Activated T-cell treated with anti-CD3 and anti-CD28 coated beads, Interleukin-2, amount 50 U/mL, for 24 hours (primary cell): Measurements from ENCODE around the gene MEGF9.

ENCODE experiments used
- DNase-seq: peaks from one replicate; pipeline ENCODE4 v3.0.0-alpha.2; 2020
- H3K27ac Mint-ChIP-seq: 2 replicates; pipeline ENCODE4 v1.8.0; 2020; ENCODE audit warnings: mild to moderate bottlenecking, mixed read lengths
- H3K27me3 Mint-ChIP-seq: 2 replicates; pipeline ENCODE4 v1.8.0; 2020; ENCODE audit warnings: mixed read lengths
- H3K36me3 Mint-ChIP-seq: 2 replicates; pipeline ENCODE4 v1.8.0; 2020; ENCODE audit warnings: low read depth, mixed read lengths
- H3K4me1 Mint-ChIP-seq: 2 replicates; pipeline ENCODE4 v1.8.0; 2020; ENCODE audit warnings: low read depth, mixed read lengths
- H3K4me3 Mint-ChIP-seq: 2 replicates; pipeline ENCODE4 v1.8.0; 2020; ENCODE audit warnings: mild to moderate bottlenecking, moderate library complexity, mixed read lengths
- H3K9me3 Mint-ChIP-seq: 2 replicates; pipeline ENCODE4 v1.8.0; 2020; ENCODE audit warnings: mixed read lengths

Gene MEGF9

DNA sequence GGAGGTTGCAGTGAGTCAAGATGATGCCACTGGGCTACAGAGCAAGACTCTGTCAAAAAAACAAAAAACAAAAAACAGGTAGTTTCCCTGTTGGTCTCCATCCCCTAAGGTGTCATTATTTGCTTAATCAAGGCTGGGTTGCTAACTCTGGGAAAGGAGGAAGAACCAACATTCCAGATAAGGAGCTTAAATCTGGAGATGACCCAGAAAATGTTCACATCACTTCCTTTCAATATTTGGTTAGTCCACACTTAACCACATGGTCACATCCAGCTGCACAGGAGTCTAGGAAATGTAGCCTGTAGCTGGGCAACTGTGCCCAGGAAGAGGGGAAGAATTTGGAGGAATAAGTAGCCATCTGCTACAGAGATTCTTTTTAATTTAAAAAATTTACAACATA is 25.9 kb upstream of the MEGF9 start:
- H3K36me3 Mint-ChIP-seq = no peaks in the 10 kb centered on the region
- DNase-seq = no peak
- H3K9me3 Mint-ChIP-seq = no peaks in the 10 kb centered on the region
- H3K4me3 Mint-ChIP-seq = no peak overlapping the region
- H3K27ac Mint-ChIP-seq = no peak overlapping the region
- H3K27me3 Mint-ChIP-seq = no peaks in the 10 kb centered on the region
- no peaks in the 10 kb centered on the region for H3K4me1 Mint-ChIP-seq

DNA sequence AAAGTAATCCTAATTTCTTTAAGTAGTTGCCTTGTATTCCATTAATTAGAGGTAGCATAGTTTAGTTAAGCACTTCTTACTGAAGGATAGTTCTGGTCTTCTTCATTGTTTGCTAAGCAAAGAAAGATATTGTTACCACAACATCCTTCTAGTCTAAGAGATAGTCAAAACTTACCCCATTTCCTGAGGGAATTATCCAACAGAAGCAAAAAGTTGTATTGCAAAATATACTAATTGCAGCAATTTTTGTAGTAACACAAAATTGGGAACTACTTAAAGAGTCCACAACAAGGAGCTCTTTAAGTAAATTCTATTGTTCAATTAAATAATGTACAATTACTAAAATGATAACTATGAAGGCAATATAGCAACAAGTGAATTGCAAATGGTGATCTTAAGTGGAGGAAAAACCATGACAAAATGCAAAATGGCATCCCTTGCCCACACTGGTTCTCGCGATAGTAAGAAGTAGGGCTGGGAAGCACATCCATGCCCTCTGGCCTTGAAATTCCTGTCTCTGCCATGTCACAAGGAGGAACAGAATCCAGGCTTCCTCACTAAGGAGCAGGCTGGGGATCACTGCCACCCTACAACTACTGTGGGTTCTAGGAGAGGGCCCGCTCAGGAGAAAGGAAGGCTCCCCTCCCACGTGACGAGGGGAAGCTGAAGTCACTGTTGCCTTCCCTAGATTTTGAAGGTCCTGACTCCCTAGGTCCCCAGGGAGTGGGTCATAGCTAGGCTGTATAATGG is 23.3 kb upstream of the MEGF9 start:
- Mint-ChIP-seq H3K4me3 (no peak overlapping the region), H3K4me1 (peaks cover 2% of the 10 kb centered on the region), H3K27ac (no peak overlapping the region), H3K36me3 (no peaks in the 10 kb centered on the region), H3K9me3 (no peaks in the 10 kb centered on the region), H3K27me3 (no peaks in the 10 kb centered on the region)
- no peak for DNase-seq

DNA sequence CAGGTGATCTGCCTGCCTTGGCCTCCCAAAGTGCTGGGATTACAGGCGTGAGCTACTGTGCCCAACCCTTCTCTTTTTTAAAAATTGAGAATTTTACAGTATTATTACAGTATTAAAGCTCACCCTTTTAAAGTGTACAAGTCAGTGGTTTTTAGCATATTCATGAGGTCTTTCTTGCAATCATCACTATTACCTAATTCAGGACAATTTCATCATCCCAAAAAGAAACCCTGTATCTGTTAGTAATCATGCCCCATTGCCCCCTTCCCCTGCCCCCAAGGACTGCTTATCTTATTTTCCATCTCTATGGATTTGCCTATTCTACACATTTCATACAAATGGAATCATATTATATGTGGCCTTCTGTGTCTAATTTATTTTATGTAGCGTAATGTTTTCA is 22.6 kb upstream of the MEGF9 start:
- peaks cover 2% of the 10 kb centered on the region for H3K4me1 Mint-ChIP-seq
- H3K27me3 Mint-ChIP-seq = no peaks in the 10 kb centered on the region

DNA sequence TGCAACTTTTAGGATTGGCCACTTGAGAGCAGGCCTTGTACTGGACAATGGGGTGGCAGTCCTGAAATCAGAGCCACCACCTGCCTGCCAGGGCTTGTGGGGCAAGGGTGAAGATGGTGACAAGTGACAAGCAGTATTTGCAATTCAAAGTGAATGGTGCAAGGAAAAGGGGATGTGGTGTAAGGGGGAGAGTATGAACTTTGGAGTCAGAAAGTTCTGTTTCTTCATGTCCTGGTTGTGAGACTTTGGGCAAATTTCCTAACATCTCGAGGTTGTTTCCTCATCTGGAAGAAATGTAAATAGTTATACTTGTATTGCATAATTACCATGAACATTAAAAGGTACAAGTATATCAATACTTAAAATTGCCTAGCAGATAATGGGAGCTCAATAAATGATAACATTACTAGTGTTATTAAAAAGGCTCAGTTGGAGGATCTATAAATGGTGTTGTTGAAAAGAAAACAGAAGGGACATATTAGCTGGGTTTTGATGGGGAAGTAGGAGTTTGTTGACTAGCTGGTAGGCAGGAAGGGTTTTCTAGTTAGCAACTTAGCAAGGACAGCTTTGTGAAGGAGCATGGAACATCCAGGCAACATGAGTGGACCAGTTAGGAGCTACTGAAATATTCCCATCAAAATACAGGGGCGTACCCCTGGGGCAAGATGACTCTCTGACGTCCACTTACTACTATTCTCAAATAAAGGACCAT is 21.3 kb upstream of the MEGF9 start:
- Mint-ChIP-seq H3K36me3 (no peaks in the 10 kb centered on the region), H3K27me3 (no peaks in the 10 kb centered on the region), H3K9me3 (no peaks in the 10 kb centered on the region), H3K4me3 (no peak overlapping the region), H3K4me1 (peaks cover 2% of the 10 kb centered on the region), H3K27ac (no peak overlapping the region)
- DNase-seq = no peak

More for the DNA sequence above, 22.6 kb upstream of the MEGF9 start:
- Mint-ChIP-seq H3K4me3 (no peak overlapping the region), H3K36me3 (no peaks in the 10 kb centered on the region), H3K9me3 (no peaks in the 10 kb centered on the region), H3K27ac (no peak overlapping the region)
- no peak for DNase-seq

DNA sequence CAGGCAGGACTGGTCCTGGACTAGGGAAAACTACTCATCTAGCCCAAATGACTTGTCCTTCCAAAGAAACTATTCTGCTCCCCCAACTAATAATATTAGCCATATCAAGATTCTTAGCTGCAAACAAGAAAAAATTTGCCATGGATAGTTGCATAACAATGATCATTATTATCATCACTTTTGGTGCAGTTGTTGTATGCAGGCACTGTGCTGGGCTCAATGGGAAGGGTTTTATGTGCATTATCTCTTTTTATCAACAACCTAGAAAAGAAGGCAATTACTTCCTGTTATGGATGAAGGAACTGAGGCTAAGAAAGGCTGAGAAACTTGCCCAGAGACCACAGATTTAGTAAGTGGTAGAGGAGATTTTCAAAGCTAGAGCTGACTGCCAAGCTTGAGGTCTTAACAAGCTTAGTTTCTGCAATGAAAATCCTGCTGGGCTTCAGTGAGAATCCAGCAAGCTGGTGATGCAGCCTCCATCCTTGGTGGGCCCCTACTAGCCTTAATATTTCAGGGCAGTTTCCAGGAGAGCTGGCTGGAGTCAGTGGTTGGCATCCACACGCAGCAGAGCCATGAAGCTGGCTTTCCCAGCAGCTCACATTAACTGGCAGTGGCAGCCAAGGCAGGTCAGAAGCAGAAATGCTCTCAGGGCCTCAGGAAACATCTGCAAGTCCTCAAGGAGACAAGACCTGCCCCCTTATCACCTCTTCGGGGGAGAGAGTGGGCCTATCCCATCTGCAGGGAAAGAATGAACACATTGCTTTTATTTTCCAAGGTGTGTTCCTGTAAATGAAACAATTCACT is 20.5 kb upstream of the MEGF9 start:
- H3K36me3 Mint-ChIP-seq = no peaks in the 10 kb centered on the region
- no peak overlapping the region for H3K27ac Mint-ChIP-seq
- DNase-seq = no peak
- no peak overlapping the region for H3K4me3 Mint-ChIP-seq
- no peaks in the 10 kb centered on the region for H3K9me3 Mint-ChIP-seq
- peaks cover 2% of the 10 kb centered on the region for H3K4me1 Mint-ChIP-seq
- H3K27me3 Mint-ChIP-seq = no peaks in the 10 kb centered on the region

DNA sequence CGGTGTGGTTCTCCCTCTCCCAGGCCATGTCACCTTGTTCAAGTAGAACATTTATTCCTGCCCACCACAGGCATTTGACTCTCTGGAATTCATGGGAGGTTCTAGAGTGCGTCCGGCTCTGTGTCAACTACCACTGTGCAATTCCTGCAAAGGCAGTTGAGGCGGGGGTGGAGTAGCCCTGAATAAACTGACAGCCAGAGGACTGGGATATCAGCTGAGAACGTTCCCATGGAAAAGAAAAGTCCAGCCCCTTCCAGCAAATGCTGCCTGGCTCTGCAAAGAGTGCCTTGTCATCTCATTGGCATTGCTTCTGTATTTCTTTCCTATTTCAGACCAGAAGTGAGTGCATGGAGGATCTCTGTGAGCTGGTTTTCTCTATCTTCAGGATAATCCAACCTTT is 18.9 kb upstream of the MEGF9 start:
- no peaks in the 10 kb centered on the region for H3K36me3 Mint-ChIP-seq
- H3K27me3 Mint-ChIP-seq = no peaks in the 10 kb centered on the region
- no peak for DNase-seq
- no peaks in the 10 kb centered on the region for H3K9me3 Mint-ChIP-seq
- H3K4me1 Mint-ChIP-seq = peaks cover 6% of the 10 kb centered on the region
- H3K27ac Mint-ChIP-seq = no peak overlapping the region
- H3K4me3 Mint-ChIP-seq = no peak overlapping the region

DNA sequence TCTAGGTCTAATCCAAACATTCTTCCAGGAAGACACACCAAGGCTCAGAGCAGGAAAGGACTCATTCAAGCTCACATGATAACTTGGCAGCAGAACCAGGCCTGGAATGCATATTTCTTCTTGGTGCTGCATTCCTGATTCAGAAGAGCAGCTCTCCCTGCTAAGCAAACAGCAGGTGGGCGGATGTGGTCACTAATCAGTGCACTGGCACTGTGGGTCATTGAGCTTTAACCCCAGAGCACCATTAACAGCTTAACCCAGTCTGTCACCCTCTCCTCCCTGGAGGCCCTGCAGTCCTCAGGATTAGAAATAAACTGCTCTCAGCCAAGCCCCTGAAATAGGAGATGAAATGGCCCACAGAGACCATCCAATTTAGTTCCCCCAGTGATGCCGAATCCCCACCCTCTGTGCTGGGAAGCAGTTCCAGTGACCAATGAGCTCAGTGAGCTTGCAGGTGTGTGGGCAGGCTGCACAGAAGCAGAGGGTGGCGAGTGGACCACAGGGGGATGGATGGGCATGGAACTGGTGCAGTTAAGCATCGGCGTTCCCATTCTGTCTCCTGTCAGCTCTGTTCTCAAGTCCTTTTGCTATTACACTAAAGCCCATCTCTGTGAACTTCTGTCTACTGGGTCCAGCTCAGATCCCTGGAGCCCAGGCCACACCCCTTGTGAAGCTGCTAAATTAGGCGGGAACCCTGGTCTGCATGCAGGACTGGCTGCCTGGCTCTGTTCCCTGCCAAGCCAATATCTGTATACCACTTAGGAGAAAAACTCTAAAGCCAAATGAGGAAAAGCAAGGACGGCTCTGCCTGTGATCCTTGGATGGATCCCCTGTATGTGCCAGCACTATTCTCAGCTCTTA is 16.6 kb upstream of the MEGF9 start:
- peaks cover 8% of the 10 kb centered on the region for H3K4me1 Mint-ChIP-seq
- H3K36me3 Mint-ChIP-seq = no peaks in the 10 kb centered on the region
- no peak overlapping the region for H3K27ac Mint-ChIP-seq
- DNase-seq = no peak
- H3K9me3 Mint-ChIP-seq = no peaks in the 10 kb centered on the region
- H3K4me3 Mint-ChIP-seq = no peak overlapping the region
- no peaks in the 10 kb centered on the region for H3K27me3 Mint-ChIP-seq

DNA sequence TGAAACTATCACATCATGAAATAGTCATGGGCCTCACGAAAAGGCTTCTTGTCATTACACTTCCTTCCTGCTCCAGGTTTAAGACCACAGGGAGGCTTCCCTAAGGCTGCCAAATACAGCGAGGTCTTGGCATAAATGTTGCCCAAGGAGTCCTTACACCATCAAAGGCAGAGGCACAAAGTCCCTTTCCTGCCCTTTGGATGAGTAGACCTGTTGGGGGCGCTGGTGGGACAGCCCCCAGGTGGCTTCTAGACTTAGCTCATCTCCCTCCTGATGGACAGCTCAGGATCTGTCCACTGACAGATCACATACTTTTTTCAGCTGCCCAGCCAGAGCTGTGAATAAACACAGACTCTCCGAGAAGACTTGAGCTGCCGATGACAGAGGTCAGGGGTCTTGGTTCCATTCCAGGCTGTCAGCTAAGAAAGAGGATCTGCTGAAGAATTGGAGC is 15.5 kb upstream of the MEGF9 start:
- DNase-seq = no peak
- Mint-ChIP-seq H3K27ac (no peak overlapping the region), H3K27me3 (no peaks in the 10 kb centered on the region), H3K4me1 (peaks cover 8% of the 10 kb centered on the region), H3K9me3 (no peaks in the 10 kb centered on the region), H3K36me3 (no peaks in the 10 kb centered on the region), H3K4me3 (no peak overlapping the region)

DNA sequence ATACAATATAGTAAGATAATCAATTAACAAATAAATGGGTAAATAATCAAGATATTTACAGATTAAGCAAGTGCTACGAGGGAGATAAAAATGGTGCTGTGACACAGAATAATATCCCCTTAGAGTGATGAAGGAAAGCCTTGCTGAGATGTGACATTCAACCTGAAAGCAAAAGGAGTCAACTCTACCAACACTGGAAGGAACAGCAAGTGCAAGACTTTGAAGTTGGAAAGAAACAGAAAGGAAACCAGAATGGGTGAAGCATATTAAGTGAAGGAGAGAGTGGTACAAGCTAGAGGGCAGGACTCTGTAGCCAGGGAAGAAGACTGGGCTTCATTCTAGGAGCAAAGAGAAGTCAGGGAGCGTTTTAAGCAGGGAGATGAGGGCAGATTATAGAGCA is 12.2 kb upstream of the MEGF9 start:
- H3K9me3 Mint-ChIP-seq = no peaks in the 10 kb centered on the region
- no peak overlapping the region for H3K4me3 Mint-ChIP-seq
- H3K27me3 Mint-ChIP-seq = no peaks in the 10 kb centered on the region
- H3K4me1 Mint-ChIP-seq = peaks cover 6% of the 10 kb centered on the region
- H3K27ac Mint-ChIP-seq = no peak overlapping the region
- DNase-seq = no peak
- no peaks in the 10 kb centered on the region for H3K36me3 Mint-ChIP-seq

DNA sequence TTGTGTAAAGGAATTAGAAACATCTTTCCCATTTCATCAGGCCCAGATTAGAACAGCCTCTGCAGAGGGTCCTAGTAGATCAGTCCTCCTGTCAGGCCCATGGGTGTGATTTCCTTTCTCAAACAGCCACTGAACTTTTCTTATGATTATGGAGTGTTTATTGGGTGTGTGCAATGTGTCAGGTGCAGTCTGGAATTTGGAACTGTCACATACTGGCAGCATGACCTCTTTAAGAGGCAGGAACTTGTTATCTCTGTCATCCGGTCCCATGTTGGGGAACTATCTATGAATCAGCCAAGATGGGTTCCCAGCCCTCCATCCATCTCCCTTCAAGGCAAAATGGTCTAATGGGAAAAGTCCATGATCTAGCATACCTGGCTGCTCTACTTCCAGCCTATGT is 11.6 kb upstream of the MEGF9 start:
- H3K27ac Mint-ChIP-seq = no peak overlapping the region
- H3K36me3 Mint-ChIP-seq = no peaks in the 10 kb centered on the region
- no peaks in the 10 kb centered on the region for H3K9me3 Mint-ChIP-seq
- no peaks in the 10 kb centered on the region for H3K27me3 Mint-ChIP-seq
- DNase-seq = no peak
- H3K4me3 Mint-ChIP-seq = no peak overlapping the region
- H3K4me1 Mint-ChIP-seq = peaks cover 6% of the 10 kb centered on the region

DNA sequence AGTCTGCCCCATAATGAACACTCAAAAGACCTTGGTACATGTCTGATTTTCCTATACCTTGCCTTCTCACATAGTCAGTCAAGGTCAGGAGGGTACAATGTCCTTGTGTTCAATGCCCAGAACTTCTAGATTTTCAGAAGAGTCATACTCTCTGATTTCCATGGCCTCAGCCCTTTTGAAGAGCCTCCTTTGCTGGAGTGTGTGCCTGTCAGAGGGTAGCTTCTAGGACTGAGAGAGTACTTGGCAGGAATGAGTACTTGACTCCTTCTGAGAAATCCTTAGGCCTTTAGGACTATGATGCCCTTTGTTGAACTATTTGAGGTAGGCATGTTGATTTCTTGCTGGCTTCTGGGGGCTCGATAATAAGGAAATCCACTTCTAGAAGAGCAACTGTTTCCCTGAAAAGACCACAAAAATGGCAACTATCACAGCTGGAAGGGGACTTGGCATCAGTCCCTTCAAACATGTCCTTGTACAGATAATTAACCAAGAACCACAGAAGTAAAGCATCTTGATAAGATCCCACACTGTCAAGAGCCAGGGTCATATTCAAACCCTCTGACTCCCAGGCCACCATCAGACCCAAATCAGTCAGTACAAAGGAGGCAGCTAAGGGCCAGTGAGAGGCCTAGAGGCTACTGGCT is 10.6 kb upstream of the MEGF9 start:
- no peak for DNase-seq
- H3K9me3 Mint-ChIP-seq = no peaks in the 10 kb centered on the region
- H3K4me3 Mint-ChIP-seq = no peak overlapping the region
- peaks cover 6% of the 10 kb centered on the region for H3K4me1 Mint-ChIP-seq
- H3K27me3 Mint-ChIP-seq = no peaks in the 10 kb centered on the region
- no peak overlapping the region for H3K27ac Mint-ChIP-seq
- H3K36me3 Mint-ChIP-seq = no peaks in the 10 kb centered on the region

DNA sequence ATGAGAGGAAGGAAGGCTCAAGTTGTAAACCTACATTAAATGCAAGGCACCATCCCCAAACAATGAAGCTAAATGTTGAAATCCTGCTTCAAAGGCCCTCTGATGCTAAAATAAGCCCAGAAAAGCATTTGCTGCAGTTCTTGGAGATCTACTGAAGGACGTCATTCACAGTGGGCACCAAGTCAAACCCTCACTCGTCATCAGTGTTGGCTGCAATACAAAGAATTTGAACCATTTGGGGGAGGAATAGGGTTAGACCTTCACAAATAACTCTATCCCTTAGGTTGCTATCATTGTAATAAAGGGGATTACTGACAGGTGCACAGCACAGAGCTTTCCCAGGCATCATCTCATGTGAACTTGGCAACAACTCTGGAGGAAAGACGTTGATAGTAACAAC is 9.3 kb upstream of the MEGF9 start:
- Mint-ChIP-seq H3K4me3 (no peak overlapping the region), H3K4me1 (peaks cover 3% of the 10 kb centered on the region), H3K27ac (no peak overlapping the region), H3K27me3 (no peaks in the 10 kb centered on the region), H3K36me3 (no peaks in the 10 kb centered on the region), H3K9me3 (no peaks in the 10 kb centered on the region)
- DNase-seq = no peak

DNA sequence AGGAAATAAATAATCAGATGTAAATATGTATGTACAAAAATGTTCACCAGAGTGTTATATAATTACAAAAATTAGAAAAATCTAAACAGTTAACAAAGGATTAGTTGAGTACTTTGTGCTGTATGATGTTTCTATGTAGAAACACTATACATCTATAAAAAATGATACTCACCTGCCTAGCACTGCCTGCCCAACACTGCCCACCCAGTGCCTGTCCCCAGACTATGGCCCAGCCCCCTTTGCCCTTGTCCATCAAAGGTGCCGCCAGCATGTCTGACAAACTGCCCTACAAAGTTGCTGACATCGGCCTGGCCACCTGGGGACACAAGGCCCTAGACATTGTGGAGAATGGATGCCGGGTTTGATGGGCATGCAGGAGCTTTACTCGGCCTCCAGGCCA is 6.1 kb upstream of the MEGF9 start:
- Mint-ChIP-seq H3K27ac (no peak overlapping the region), H3K4me3 (no peak overlapping the region), H3K4me1 (no peaks in the 10 kb centered on the region), H3K36me3 (no peaks in the 10 kb centered on the region), H3K9me3 (no peaks in the 10 kb centered on the region), H3K27me3 (no peaks in the 10 kb centered on the region)
- no peak for DNase-seq

DNA sequence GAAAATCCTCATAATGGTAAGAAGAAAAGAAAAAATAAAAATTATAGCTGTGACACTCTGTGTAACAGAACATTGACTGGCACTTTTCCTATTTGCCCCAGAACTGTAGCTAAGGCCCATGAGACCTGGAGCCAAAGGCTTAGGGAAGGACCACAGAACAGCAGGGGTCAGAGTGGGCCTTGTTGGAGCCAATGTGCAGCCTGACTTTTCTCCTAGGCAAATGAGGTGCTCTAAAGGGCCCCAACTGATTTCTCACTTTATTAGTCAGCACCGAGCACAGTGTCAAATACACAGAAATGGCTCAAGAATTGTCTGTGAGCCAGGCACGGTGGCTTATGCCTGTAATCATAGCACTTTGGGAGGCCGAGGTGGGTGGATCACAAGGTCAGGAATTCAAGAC is 4.0 kb upstream of the MEGF9 start:
- no peak for DNase-seq
- no peak overlapping the region for H3K4me3 Mint-ChIP-seq
- peaks cover 6% of the 10 kb centered on the region for H3K4me1 Mint-ChIP-seq
- no peaks in the 10 kb centered on the region for H3K9me3 Mint-ChIP-seq
- H3K36me3 Mint-ChIP-seq = peaks cover 1% of the 10 kb centered on the region
- H3K27ac Mint-ChIP-seq = no peak overlapping the region
- no peaks in the 10 kb centered on the region for H3K27me3 Mint-ChIP-seq
